HG02970 (cell line): Measurements from ENCODE around the gene SHROOM3.
"Not testable (repeated sequence)": the region's sequence is repeated elsewhere in the genome, so short reads cannot be mapped to it uniquely, and the experiment has no call there.

Experiments used
- ATAC-seq: cut with Tn5 transposase; IDR thresholded peaks from one replicate; pipeline ENCODE4 v1.9.1; 2021; ENCODE audit warnings: mild to moderate bottlenecking, moderate library complexity, moderate number of reproducible peaks; ENCODE audit not compliant: unreplicated experiment, low FRiP score

Gene SHROOM3

DNA sequence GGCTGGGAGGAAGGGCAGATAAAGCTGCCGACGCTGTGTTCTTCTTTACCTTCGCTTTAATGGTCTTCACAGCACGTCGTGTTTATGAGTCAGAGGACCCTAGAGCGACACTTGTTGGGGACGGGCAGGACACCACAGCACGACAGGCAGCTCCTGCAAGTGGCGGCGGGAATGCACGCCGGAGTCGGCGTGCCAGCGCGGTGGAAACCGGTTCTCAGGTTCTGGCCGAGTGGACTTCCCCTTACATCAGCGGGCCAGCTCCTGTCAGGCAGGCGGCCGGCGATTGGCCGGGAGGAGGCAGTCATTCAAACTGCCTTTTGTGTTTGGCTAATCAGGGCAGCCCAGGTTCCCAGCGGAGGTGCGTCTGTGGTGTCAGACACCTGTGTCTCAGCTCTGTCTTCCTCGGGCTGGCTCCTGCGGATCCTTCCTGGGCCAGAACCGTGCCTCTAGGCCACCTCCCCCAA, 150.9 kb downstream of the SHROOM3 start:
- ATAC-seq: peak; percentile 51

DNA sequence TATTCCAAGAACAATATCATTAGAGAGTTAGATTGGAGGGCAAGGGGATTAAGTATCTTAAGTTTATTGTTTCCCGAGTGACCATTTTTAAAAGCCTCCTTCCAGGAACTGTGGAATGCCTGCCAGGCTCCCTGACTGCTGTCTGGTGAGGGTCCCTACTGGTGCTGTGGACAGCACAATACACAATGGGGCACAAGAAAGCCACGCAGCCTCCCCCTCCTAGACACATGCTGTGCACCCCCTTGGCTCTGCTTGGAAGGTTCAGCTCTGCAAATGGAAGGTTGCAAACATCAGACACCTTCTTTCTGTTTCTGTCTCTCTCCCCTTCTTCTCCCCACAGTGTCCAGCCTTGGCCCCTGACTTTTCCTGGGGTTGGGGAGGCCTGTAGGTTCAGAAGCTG, 153.2 kb downstream of the SHROOM3 start:
- ATAC-seq: no peak

- ATAC-seq: no peak
These were observed 154.4 kb downstream of the SHROOM3 start for GRCh38 chr4:76589402-76589801.

DNA sequence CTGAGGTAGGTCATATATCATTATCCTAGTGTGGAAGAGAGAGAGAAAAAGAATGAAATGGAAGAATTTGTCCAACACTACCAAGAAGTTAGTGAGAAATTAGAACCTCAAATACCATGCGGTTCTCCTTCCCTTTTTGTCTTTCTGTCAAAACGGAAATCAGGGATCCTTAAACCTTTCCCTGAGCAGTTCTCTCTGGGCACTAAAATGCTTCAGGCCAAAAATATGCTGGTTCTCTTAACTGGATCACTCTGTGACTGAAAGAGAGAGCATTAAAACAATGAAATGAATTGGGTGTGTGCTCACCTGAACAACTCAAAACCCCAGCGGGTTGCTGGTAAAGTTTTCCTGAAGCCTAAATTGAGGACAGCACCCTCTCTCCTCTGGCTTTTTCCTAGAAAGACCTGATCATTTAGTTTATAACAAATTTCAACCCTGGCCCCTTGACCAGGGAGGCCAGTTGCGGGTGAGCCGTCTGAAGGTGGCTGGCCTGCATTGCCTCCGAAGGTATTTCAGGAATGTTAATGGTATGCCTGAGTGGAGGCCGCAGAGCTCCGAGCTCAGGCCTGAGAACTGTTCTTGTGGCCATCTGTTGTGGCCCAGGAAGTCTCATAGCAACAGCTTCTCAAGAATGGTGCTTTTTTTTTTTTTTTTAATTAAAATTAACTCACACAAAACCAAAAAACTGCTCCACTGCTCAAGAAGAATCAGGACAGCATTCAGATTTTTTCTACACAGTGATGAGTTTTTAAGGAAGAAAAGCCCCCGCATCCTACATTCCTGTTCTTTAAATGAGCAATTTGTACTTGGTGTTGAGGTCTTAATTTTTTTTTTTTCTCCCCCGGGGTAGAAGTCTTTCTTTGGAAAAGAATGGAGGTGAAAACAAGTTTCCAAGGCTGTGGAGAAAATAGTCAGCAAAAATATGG, 155.1 kb downstream of the SHROOM3 start:
- no peak for ATAC-seq

DNA sequence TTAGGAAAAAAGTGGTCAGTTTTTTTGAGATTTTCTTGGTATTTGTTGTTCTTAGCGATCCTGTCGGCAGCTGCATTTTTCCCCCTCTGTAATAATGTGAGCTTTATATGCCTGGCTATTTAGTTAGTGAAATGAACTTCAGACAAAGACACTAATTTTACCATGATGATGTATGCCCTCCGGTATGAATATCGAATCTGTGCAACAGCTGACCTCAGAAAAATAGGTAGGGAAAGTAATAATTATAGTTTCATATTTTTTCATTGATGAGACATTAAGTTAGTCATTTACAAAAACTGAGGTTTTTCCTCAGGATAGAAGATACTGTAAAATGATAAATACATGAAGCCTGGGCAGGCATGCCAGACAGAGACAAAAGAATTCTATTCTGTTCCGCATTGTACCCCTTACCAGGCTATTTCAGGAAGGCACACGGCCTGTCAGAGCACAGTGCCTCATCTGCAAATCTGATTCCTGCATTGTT, 155.8 kb downstream of the SHROOM3 start:
- no peak for ATAC-seq

GRCh38 chr4:76591992-76592391, 157.0 kb downstream of the SHROOM3 start:
- ATAC-seq: no peak

- no peak for ATAC-seq
These were observed 157.4 kb downstream of the SHROOM3 start for GRCh38 chr4:76592460-76592859.

GRCh38 chr4:76594173-76594572, 159.1 kb downstream of the SHROOM3 start:
- ATAC-seq: no peak

- no peak for ATAC-seq
These were observed 160.4 kb downstream of the SHROOM3 start for GRCh38 chr4:76595435-76595834.

- ATAC-seq: no peak
These were observed 161.7 kb downstream of the SHROOM3 start for GRCh38 chr4:76596713-76597112.

GRCh38 chr4:76597423-76597979, 162.5 kb downstream of the SHROOM3 start:
- no peak for ATAC-seq

- ATAC-seq: no peak
These were observed 165.4 kb downstream of the SHROOM3 start for GRCh38 chr4:76600447-76600846.

GRCh38 chr4:76601791-76602190, 166.8 kb downstream of the SHROOM3 start:
- no peak for ATAC-seq

GRCh38 chr4:76605099-76605563, 170.1 kb downstream of the SHROOM3 start:
- no peak for ATAC-seq

- no peak for ATAC-seq
These were observed 171.7 kb downstream of the SHROOM3 start for GRCh38 chr4:76606645-76607265.

GRCh38 chr4:76607266-76607799, 172.3 kb downstream of the SHROOM3 start:
- no peak for ATAC-seq

- no peak for ATAC-seq
These were observed 172.8 kb downstream of the SHROOM3 start for GRCh38 chr4:76607846-76608245.

DNA sequence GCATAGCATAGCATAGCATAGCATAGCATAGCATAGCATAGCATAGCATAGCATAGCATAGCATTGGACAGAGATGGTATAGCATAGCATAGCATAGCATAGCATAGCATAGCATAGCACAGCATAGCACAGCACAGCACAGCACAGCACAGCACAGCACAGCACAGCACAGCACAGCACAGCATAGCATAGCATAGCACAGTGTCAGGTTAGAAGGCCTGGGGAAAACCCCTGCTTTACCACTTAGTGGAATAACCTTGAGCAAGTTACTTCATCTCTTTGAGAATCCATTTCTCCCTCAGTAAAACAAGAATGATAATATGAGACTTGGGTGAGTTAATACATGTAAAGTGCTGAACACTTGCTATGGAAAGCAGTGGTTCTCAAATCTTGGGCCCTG, 173.5 kb downstream of the SHROOM3 start:
- ATAC-seq: not testable (repeated sequence)

GRCh38 chr4:76610751-76611547, 175.9 kb downstream of the SHROOM3 start:
- ATAC-seq: no peak

- ATAC-seq: no peak
These were observed 176.7 kb downstream of the SHROOM3 start for GRCh38 chr4:76611616-76612207.
